Caco-2 (cell line): ENCODE measurements around the gene GALNS. TPM values are rescaled to one million over a fixed set of nuclear protein-coding genes. Genes with fewer than 3 reads are reported as not detected.
A peak's percentile ranks its signal among the peaks of the same experiment; 100 is the strongest.

Source experiments
- BruUV-seq: library from RNA; stranded (reverse); fragments of 400-500 nt; replicated peaks from 2 replicates; lab custom pipeline; 2021; lab: Mats Ljungman, UMichigan
- CTCF ChIA-PET: fragments of 300-600 bp; sonication (Branson Sonifier 250); formaldehyde crosslinking; loops from one replicate; lab custom pipeline; 2022; ENCODE audit warnings: antibody characterized with exemption; lab: Charles Lee
- POLR2A ChIA-PET: fragments of 300-600 bp; sonication (Branson Sonifier 250); formaldehyde crosslinking; loops from one replicate; lab custom pipeline; 2022; ENCODE audit warnings: antibody characterized with exemption; lab: Charles Lee
- DNase-seq, 2 experiments: peaks; one replicate each; pipeline versions ENCODE4 v3.0.0 to v3.0.0-alpha.2; 2020 to 2022
- H3K27me3 ChIP-seq: replicated peaks from 2 replicates; pipeline ENCODE4 v1.6.0; 2011; ENCODE audit warnings: low read length; ENCODE audit not compliant: control insufficient read depth, insufficient read depth
- H3K36me3 ChIP-seq: 2 replicates; pipeline ENCODE4 v1.5.1; 2011; ENCODE audit warnings: low read length; ENCODE audit not compliant: control insufficient read depth, insufficient read depth
- H3K4me1 ChIP-seq: fragments of 250-450 bp; sonication (Bioruptor Pico); 2 replicates; pipeline ENCODE4 v1.5.1; 2020; ENCODE audit warnings: mild to moderate bottlenecking
- H3K4me3 ChIP-seq: 2 replicates; pipeline ENCODE4 v1.5.1; 2011; ENCODE audit warnings: low read depth, mild to moderate bottlenecking, control low read depth, low read length
- H3K9me3 ChIP-seq: fragments of 250-450 bp; sonication (Bioruptor Pico); 2 replicates; pipeline ENCODE4 v1.5.1; 2020; ENCODE audit warnings: mild to moderate bottlenecking, moderate library complexity
- H3K27ac Mint-ChIP-seq: one replicate; pipeline ENCODE4 v1.8.0; 2022; ENCODE audit warnings: mixed read lengths; ENCODE audit not compliant: unreplicated experiment
- H3K27me3 Mint-ChIP-seq: one replicate; pipeline ENCODE4 v1.8.0; 2022; ENCODE audit warnings: mixed read lengths; ENCODE audit not compliant: insufficient read depth, unreplicated experiment
- H3K36me3 Mint-ChIP-seq: one replicate; pipeline ENCODE4 v1.8.0; 2022; ENCODE audit warnings: mild to moderate bottlenecking, mixed read lengths; ENCODE audit not compliant: insufficient read depth, unreplicated experiment
- H3K4me1 Mint-ChIP-seq: one replicate; pipeline ENCODE4 v1.8.0; 2022; ENCODE audit warnings: low read depth, mixed read lengths; ENCODE audit not compliant: unreplicated experiment
- H3K4me3 Mint-ChIP-seq: one replicate; pipeline ENCODE4 v1.8.0; 2022; ENCODE audit warnings: mild to moderate bottlenecking, moderate library complexity, mixed read lengths; ENCODE audit not compliant: unreplicated experiment
- H3K9me3 Mint-ChIP-seq: one replicate; pipeline ENCODE4 v1.8.0; 2022; ENCODE audit warnings: mixed read lengths; ENCODE audit not compliant: unreplicated experiment
- CTCF ChIP-seq, 2 experiments: fragments of 200-600 bp in 1 of 2; IDR thresholded peaks; 1 replicate in 1 of 2; 2 replicates in 1 of 2; pipeline versions ENCODE4 v1.5.1 to v1.8.0; 2011 to 2022; ENCODE audit warnings: antibody characterized with exemption in 1 of 2, control low read depth in 1 of 2, inconsistent platforms in 1 of 2, low read depth in 1 of 2, low read length in 1 of 2, mild to moderate bottlenecking in 1 of 2, moderate library complexity in 1 of 2; ENCODE audit not compliant: insufficient read depth in 1 of 2, severe bottlenecking in 1 of 2, unreplicated experiment in 1 of 2
- intact Hi-C: fragments of 100-400 bp; cut with micrococcal nuclease; formaldehyde crosslinking; loops from one replicate; pipeline ENCODE4 v1.10.0; 2022; ENCODE audit not compliant: unreplicated experiment
- total RNA-seq: library from RNA; stranded (reverse); gene quantifications from 2 replicates; pipeline ENCODE4 v1.2.3, GENCODE V29; 2022

Gene GALNS
- total RNA-seq, 1 experiment from 2014 or later = 57.8 TPM

- intact Hi-C loops = no loop called here
- no peak for TF ChIP-seq CTCF (IDR thresholded peaks at IDR 0.05; ENCODE audit: insufficient read depth in 1 of 2, low read depth in 1 of 2, low read length in 1 of 2, severe bottlenecking in 1 of 2, unreplicated experiment in 1 of 2)
- peaks cover 32% of the 10 kb centered on the region for H3K4me1 Mint-ChIP-seq
- H3K27me3 Mint-ChIP-seq = no peaks in the 10 kb centered on the region
- H3K27me3 ChIP-seq = no peaks in the 10 kb centered on the region
- H3K4me3 Mint-ChIP-seq = peak overlapping the region; percentile 69
- peaks cover 52% of the 10 kb centered on the region for H3K4me1 ChIP-seq
- H3K27ac Mint-ChIP-seq = peak overlapping the region; percentile 43
- ChIA-PET POLR2A (interaction anchor here (0.6 to 1.8 kb wide), 4 partner anchors 20 to 1166 kb away, joined by 3 to 12 read pairs (median 8); no protein-coding TSS in a partner anchor), CTCF (interaction anchor here (0.9 to 4.5 kb wide), 8 partner anchors 10 to 433 kb away, joined by 3 to 51 read pairs (median 4); no protein-coding TSS in a partner anchor)
- H3K36me3 ChIP-seq = no peaks in the 10 kb centered on the region
- no peak for DNase-seq
- H3K36me3 Mint-ChIP-seq = peaks cover 30% of the 10 kb centered on the region
- H3K9me3 ChIP-seq = no peaks in the 10 kb centered on the region
- BruUV-seq = TSS peak; percentile 37
- H3K4me3 ChIP-seq = peak overlapping the region; percentile 93
- H3K9me3 Mint-ChIP-seq = no peaks in the 10 kb centered on the region
Measured at GRCh38 chr16:88783391-88784073, 73.2 kb downstream of the GALNS start.

GRCh38 chr16:88782454-88783390 is 74.0 kb downstream of the GALNS start:
- Mint-ChIP-seq H3K4me1 (peaks cover 32% of the 10 kb centered on the region), H3K27ac (peak overlapping the region; percentile 43), H3K27me3 (no peaks in the 10 kb centered on the region), H3K4me3 (peak overlapping the region; percentile 69), H3K36me3 (peaks cover 36% of the 10 kb centered on the region), H3K9me3 (no peaks in the 10 kb centered on the region)
- no TSS peak for BruUV-seq
- no peak for TF ChIP-seq CTCF (IDR thresholded peaks at IDR 0.05; ENCODE audit: insufficient read depth in 1 of 2, low read depth in 1 of 2, low read length in 1 of 2, severe bottlenecking in 1 of 2, unreplicated experiment in 1 of 2)
- Histone ChIP-seq H3K9me3 (no peaks in the 10 kb centered on the region), H3K4me1 (peaks cover 52% of the 10 kb centered on the region), H3K27me3 (no peaks in the 10 kb centered on the region), H3K36me3 (no peaks in the 10 kb centered on the region), H3K4me3 (no peak overlapping the region)
- intact Hi-C loops = no loop called here
- ChIA-PET CTCF (interaction anchor here (1.3 to 4.5 kb wide), 4 partner anchors 9 to 46 kb away, joined by 3 to 45 read pairs (median 16); no protein-coding TSS in a partner anchor), POLR2A (interaction anchor here (1.0 to 1.6 kb wide), 3 partner anchors 9 to 26 kb away, joined by 3 to 11 read pairs (median 3); no protein-coding TSS in a partner anchor)
- DNase-seq = no peak
